IPS-18c (cell line): ENCODE results near the gene CDC42BPA.

ENCODE experiments used
- H3K4me3 ChIP-seq: 2 replicates; pipeline ENCODE4 v1.7.0; 2013; ENCODE audit warnings: low read depth, mild to moderate bottlenecking, low read length, moderate library complexity; ENCODE audit not compliant: insufficient read depth
- H3K9me3 ChIP-seq: one replicate; pipeline ENCODE4 v1.6.1; 2013; ENCODE audit warnings: mild to moderate bottlenecking, low read length, moderate library complexity; ENCODE audit not compliant: control insufficient read depth, insufficient read depth

CDC42BPA gene

DNA sequence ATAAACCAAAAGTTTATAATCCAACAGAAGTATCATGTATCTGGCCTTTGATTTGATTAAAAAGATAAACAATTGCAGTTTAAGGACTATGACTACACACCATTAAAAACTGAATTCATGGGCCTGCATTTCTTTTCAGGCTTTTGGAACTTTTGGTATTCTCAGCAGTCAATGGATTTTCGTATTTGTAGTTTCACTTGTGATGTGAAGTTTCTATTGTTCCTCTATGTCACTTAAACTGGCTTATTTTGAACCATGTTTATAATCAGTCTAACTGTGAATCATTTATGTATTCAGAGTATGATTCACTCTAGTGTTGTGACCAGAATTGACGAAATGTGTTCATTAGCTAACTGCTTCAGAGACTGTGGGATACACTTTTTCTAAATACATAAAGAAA lies 245.3 kb downstream of the CDC42BPA start:
- Histone ChIP-seq H3K4me3 (no peak overlapping the region), H3K9me3 (no peaks in the 10 kb centered on the region)

DNA sequence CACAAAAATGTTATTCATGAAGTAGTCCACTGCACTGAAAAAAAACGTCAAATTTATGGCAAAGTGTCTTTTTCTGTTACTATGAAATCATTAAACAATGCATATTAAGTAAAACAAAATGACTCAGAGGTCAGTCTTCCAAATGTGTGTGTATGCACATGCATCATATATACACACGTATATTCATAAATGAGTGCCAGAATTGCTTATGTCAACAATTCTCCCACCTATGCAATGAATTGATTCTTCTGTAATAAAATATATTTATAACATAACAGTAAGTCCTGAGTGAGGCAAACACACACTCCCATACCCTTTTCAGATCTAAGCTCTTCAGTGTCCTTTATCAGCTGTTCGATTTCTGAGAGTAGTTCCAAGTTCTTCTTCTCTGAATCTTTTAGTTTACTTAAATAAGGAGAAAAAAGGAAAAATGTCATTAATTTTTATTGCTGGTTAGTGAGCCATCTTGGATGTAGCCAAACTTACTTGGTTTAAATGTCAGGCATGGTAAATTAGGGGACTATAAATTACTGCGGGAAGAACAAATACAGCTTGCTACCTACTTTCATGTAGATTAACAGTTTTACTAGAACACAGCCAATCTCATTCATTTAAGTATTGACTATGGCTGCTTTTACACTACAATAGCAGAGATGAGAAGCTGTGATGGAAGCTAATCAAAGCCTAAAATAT lies 246.3 kb downstream of the CDC42BPA start:
- Histone ChIP-seq H3K4me3 (no peak overlapping the region), H3K9me3 (no peaks in the 10 kb centered on the region)

DNA sequence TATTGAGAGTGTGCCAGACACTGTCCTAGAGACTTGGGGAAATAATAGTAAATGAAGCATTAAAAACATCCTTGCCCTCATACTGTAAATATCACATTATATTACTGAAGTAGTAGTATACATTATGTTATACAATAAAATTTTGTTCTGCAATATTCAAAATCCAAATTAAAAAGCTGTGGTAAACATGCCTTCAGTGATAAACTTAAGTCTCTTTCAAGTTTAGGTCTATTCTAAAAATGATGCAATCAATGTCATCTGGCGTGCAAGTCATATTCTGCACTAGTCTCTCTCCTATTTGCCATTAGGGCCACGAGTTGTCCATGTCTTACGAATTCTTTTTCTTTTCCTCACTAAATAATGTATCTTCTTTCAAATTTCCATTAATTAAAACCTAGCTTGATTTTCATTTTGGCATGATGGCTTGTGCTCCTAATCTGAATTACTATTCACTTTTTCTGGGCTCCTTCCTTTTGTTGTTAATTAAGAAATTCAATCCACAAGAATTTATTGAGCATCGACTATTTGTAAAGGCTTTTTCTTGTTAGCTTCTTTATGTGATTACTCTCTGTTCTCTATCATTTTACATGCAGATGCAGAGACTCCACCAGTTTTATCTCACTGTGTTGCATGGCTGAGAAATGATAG lies 247.5 kb downstream of the CDC42BPA start:
- H3K9me3 ChIP-seq: no peaks in the 10 kb centered on the region
- H3K4me3 ChIP-seq: no peak overlapping the region

DNA sequence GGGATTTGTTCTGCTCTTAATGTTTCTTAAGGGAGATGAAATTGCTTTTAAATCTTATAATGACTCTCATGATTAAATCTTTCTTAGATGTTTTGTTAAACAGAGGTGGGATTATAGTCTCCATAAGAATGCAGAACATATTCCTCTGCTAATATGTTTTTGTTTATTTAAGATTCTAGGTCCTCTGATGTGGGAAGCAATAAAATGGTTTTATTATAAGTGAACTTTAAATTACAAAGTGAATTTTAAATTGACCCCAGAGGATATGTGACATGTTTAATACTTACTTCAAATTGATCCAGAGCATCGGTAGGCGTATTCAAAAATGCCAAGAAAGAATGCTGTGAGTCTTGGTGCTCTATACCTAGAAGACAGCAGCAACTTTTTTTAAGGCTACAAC lies 248.8 kb downstream of the CDC42BPA start:
- no peaks in the 10 kb centered on the region for H3K9me3 ChIP-seq
- H3K4me3 ChIP-seq: no peak overlapping the region

DNA sequence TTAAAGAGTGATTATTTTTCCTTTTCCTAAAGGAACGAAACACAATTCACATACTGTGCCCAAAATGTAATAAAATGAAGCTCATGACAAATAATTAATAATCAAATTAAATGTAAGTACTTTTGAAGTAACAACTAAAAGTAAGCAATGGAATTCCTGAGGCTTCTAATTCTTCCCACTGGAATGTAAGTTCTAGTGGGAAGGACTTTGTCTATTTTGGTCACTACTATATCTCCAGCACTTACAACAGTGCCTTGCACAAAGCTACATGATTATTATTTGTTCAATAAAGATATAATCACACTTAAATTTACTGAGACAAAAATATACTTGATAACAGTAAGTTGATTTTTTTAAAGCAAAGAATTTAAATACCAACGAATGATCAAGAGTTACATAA lies 249.4 kb downstream of the CDC42BPA start:
- H3K9me3 ChIP-seq: no peaks in the 10 kb centered on the region
- H3K4me3 ChIP-seq: no peak overlapping the region

DNA sequence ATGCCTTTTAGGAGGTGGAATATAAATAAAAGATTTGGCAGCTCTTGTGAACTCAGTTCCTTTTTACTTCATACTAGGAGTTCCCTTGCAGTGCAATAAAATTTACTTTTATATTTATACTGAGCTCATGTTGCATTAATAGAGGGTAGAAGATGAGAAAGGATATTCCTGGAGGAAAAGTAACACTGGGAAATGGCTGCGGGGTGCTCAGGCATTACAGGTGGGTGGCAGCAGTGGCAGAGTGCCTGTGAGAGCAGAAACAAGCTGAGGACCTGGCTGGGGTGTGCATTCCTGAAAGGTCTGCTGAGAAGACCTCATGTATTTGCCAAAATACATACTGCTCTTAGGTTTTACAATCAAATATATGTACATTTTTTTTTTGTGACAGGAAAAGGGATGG lies 251.3 kb downstream of the CDC42BPA start:
- no peak overlapping the region for H3K4me3 ChIP-seq
- no peaks in the 10 kb centered on the region for H3K9me3 ChIP-seq

DNA sequence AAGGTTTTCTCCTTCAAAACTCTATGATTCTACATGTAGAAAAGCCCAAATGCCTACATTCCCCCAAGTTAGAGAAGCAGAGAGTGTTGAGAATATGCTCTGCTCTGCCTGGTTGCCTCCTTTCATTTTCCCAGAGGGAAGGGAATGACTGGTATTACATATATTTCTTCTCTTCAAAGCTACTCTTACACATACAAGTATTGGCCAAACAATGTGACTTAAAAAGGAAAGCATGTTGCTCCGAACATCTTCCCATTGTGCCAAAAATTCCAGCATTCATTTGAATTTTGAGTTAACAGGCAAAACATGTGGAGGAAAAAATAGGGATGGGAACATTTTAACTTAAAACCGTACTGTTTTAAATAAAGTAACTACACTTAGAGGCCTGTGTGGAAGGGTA lies 253.0 kb downstream of the CDC42BPA start:
- no peaks in the 10 kb centered on the region for H3K9me3 ChIP-seq
- H3K4me3 ChIP-seq: no peak overlapping the region

DNA sequence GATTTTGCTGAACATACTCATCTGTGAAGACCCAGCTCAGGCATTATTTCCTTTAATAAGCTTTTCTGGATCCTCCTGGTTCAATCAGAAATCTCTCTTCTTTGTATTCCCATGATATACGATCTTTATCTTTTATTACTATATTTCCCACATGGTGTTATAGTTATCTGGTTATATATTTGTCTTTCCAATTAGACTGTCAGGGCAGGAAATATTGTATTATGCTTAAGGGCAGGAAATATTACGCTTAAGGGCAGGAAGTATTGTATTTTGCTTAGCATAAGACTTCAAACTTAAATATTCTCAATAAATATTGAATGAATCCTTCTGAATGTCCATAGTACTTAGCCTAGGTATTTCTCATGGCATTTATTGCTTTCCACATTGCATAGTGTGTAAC lies 256.0 kb downstream of the CDC42BPA start:
- no peak overlapping the region for H3K4me3 ChIP-seq
- no peaks in the 10 kb centered on the region for H3K9me3 ChIP-seq

DNA sequence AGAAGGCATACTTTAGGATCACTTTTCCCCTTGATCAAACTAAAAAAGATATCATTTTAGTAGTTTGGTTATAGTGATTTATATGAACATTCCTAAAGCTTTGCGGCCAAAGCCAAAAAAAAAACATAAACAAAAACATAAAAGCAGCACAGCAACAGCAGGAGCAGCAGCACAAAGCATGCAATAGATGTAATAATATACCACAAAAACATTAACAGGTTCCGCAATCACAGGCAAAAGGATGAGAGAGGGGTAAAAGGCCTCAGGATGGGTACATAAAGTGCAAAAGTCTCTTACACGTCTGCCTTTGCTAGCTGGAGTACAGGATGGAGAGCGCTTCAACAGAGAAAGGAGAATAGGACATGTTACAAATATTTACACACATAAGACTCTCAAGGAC lies 259.2 kb downstream of the CDC42BPA start:
- Histone ChIP-seq H3K9me3 (no peaks in the 10 kb centered on the region), H3K4me3 (no peak overlapping the region)

DNA sequence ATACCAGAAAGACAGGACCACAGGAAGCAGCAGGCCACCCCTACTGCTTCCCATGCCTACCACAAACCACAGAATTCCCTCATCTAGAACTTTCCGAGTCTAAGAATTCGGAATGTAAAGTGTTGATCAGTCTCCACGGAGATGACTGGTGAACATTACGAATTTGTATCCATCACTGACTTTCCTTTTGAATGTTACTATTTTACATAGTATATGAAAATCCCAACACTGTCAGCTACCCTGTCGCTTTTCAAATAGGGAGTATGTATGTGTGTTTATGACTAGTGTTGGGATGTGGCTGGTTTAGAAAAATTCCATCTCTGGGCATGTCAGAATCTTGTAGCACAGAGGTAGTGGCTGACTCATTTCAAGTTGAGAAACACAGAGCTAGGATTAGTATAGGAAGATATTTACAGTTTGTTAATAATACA lies 260.0 kb downstream of the CDC42BPA start:
- Histone ChIP-seq H3K4me3 (no peak overlapping the region), H3K9me3 (no peaks in the 10 kb centered on the region)

DNA sequence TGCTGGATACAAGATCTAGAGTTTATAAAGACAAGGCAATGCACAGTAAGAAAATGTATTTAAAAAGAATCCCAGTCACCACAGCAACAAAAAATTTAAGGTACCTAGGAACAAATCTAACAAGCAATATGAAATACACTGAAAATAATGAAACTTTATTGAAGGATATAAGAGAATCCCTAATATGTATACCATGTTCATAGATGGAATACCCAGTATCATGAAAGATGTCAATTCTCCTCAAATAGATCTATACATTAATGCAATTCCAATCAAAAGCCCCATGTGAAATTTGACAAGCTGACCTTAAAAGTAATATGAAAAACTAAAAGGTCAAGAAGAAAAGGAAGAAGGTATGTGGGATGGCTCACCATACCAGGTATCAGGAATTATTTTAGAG lies 269.0 kb downstream of the CDC42BPA start:
- H3K9me3 ChIP-seq: no peaks in the 10 kb centered on the region
- H3K4me3 ChIP-seq: no peak overlapping the region

DNA sequence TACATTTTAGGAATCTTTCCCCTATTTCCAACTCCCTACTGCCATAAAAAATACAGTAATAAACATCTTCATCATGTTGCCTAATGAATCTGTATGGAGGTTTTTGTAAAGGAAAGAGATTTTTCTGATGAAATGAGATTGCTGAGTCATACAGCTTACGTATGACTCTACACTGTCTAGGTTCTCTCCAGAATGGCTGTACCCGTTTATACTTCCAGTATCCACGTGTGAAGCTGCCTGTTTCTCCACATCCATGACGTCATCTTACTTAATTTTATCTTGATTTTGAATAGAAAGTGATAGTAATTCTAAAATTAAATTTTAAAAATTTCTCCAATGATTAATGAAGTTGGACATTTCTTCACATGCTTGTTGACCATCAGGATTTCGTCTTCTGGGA lies 274.5 kb downstream of the CDC42BPA start:
- no peaks in the 10 kb centered on the region for H3K9me3 ChIP-seq
- no peak overlapping the region for H3K4me3 ChIP-seq

DNA sequence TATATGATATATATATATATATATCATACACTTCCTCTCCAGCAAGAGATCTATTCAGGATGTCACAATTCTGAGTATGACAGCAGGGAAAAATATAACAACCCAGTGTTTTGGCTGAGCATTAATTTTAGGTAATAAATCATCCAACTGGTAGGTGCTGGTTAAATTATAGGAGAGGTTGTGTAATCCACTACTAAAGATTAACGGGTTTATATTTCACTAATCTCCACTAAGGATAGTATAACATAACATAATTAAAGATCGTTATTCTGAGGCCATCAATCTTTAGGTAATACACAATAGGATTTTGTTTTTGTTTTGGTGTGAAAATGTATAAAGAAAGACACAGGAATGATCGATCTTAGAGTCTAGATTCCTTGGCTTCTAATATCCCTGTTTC lies 276.0 kb downstream of the CDC42BPA start:
- H3K4me3 ChIP-seq: no peak overlapping the region
- no peaks in the 10 kb centered on the region for H3K9me3 ChIP-seq

DNA sequence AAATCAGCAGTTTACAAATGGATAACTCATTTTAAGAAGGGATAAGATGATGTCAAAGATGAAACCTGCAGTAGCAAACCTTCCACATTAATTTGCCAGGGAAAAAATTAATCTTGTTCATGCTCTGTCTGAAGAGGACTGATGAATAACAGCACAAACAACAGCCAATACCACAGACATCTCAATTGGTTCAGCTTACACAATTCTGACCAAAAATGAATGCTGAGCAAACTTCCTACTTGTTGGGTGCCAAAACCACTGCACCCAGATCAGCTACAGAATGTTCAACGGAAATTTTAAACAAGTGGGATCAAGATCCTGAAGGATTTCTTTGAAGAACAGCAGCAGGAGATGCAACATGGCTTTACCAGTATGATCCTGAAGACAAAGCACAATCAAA lies 279.9 kb downstream of the CDC42BPA start:
- H3K4me3 ChIP-seq: no peak overlapping the region
- H3K9me3 ChIP-seq: no peaks in the 10 kb centered on the region

DNA sequence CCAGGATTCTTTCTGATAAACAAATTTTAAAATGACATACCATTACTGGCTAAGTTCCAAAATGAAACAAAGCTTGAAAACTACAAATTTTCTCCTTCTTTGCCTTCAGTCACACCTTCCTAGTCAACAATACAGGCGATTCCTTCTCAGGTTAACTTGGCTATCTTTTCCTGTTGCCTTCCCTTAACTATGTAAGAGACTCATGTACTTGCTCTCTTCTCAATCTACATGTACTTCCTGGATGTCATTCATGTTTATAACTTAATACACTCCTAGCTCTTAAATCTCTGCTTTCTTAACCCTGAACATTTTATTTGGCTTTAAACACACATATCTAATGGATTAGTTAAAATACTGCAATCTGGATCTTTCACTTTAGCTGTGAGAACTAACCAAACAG lies 281.2 kb downstream of the CDC42BPA start:
- H3K4me3 ChIP-seq: no peak overlapping the region
- no peaks in the 10 kb centered on the region for H3K9me3 ChIP-seq

DNA sequence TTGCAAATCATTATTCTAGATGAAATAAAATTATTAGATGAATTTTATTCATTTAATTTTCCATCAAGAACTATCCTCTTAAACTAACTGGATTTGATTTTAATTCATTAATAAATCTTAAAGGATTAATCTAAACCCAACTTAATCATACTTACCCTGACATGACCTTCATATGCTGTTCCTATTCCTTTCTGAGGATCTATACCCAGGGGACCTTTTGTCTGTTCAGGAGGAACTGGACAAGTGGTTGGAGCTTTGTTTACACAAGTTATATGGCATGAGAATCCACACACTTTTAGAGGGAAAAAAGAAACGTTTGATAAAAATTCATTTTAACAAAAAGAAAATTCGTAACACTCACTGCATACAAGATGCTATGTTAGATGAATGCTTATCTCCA lies 283.0 kb downstream of the CDC42BPA start:
- Histone ChIP-seq H3K9me3 (no peaks in the 10 kb centered on the region), H3K4me3 (no peak overlapping the region)

DNA sequence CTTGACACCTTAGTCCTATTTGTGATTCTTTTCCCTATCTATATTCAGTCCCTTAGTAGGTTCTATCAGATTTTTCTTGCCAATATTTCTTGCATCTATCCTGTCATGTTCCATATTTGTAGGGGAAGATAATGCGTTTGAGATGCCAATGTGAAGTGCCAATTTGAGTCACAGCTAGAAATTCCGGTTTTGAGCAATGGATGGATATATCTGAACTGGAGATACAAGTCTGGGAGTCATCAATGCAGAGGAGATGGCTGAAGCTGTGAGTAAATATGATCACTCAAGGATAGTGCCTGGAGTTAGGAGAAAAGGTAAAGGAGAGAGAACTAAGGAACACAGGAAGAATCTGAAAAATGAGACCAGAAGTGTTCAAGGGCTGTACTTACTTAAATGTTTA lies 284.4 kb downstream of the CDC42BPA start:
- Histone ChIP-seq H3K4me3 (no peak overlapping the region), H3K9me3 (no peaks in the 10 kb centered on the region)

DNA sequence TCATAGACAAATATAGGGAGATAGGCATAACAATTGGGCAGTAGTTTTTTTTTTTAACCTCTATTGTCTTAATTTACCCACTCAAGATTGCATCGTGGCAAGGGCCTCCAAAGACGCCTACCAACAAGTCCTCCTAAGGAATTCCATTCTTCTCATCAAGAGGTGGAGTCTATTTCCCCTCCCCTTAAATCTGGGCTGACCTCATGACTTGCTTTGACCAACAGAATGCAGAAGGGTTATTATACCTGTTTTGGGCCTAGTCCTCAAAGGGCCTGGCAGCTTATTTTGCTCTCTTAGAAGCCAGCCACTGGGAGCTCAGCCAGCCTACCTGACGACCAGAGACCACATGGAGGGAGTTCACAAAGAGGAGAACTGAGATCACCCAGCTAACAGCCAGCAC lies 285.9 kb downstream of the CDC42BPA start:
- Histone ChIP-seq H3K4me3 (no peak overlapping the region), H3K9me3 (no peaks in the 10 kb centered on the region)

DNA sequence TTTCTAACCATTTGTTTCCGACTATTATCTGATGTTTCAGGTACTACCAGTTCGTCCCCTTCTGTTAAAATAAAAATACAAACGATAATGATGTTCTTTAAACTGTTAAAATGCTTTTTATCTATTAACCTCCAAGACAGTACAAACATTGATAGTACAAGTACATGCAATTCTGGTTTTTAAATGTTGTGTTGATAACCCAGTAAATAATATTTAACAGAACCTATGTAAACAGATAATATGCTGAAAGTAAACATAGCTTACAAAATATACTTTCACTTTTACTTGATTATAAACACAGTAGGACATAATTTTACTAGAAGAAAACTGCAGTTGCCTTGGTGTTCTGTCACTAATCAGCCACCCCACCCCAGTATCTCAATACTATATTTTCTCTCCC lies 301.3 kb downstream of the CDC42BPA start:
- Histone ChIP-seq H3K9me3 (no peaks in the 10 kb centered on the region), H3K4me3 (no peak overlapping the region)
